ENCODE measurements around the gene ISCA2. TPM values are rescaled to one million over a fixed set of nuclear protein-coding genes. Genes with fewer than 3 reads are reported as not detected.

Gene ISCA2
- total and polyA plus RNA-seq, 2 experiments from 2014 or later: 44.0 to 171 TPM

DNA sequence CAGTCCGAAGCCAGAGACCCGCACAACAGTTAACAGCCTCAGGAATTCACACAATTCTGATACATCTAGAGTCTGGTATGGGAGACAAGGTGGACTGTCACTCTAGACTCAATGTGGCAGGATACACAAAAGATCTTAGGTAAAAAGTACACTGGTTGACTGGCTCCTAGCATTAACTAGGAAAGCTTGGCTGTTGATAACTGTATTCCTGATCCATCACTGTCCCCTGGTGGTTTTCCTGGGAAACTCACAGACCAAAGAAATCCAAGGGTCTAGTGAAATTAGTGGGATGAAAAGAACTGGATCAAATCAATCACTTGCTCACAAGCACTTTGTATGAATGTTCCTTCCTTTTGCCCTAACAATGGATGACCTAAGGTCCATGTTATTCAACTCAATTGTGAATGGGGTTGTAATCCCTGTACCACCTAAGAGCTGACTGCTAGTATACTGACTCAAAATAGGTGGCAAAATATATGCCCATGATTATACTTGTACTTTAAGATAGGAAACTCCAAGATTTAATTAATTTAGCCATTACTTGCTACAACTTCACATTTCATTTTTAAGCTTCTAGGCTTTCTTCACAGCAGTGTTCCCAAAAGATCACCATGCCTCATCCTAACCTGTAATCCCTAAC is 14.4 kb upstream of the ISCA2 start:
- ATAC-seq: peak; percentile 86
- no peak overlapping the region; the same call in 1 of the 2 replicates for H3K27ac ChIP-seq (ENCODE audit: low read depth)

DNA sequence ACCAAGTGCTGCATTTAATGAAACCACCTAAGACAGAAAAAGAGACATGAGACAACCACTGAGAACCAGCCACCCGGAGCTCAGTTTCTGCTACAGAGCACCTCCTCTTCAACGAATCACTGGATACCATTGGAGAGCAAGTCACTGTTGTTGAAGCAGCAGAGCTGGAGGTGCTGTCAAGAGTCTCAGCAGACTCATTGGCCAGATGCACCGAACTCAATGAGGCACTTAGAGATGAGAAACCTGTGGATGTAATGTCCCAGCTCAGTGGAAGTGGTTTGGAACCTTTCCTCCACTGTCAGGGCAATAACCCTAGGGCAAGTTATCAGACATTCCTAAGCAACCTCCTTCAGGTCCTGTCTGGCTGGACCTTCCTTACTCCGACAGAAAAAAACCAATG is 13.5 kb upstream of the ISCA2 start:
- no peaks in the 10 kb centered on the region for H3K79me2 ChIP-seq (replicated peaks; ENCODE audit: insufficient read depth)
- 0 out of 2 replicates have a peak, but pooled peaks cover 8% of the 10 kb centered on the region for H4K20me1 ChIP-seq (replicated peaks; ENCODE audit: insufficient read depth)
- no peak for ATAC-seq
- H3K36me3 ChIP-seq (ENCODE audit: insufficient read depth): peaks cover 30% of the 10 kb centered on the region
- Mint-ChIP-seq H3K4me1 (peaks cover 21% of the 10 kb centered on the region), H3K9me3 (no peaks in the 10 kb centered on the region), H3K4me3 (no peak overlapping the region), H3K27ac (no peak overlapping the region), H3K36me3 (ENCODE audit: low read depth) (peaks cover 30% of the 10 kb centered on the region), H3K27me3 (ENCODE audit: insufficient read depth, low read depth, poor library complexity) (peaks cover 3% of the 10 kb centered on the region)
- H3K4me2 ChIP-seq: no peak overlapping the region
- peaks cover 7% of the 10 kb centered on the region; the same call in 1 of the 2 replicates for H3F3A ChIP-seq (replicated peaks; ENCODE audit: low read depth)
- H2AFZ ChIP-seq: no peak overlapping the region
- no peaks in the 10 kb centered on the region for H3K4me1 ChIP-seq (ENCODE audit: insufficient read depth)
- H3K4me3 ChIP-seq: no peak overlapping the region
- H3K27ac ChIP-seq (ENCODE audit: low read depth): no peak overlapping the region
- H3K9me2 ChIP-seq (ENCODE audit: insufficient read depth): no peaks in the 10 kb centered on the region
- no peak for DNase-seq (ENCODE audit: low spot score)
- H3K27me3 ChIP-seq (ENCODE audit: insufficient read depth): no peaks in the 10 kb centered on the region
- no peak for TF ChIP-seq STAT1 (IDR thresholded peaks at IDR 0.05; ENCODE audit: unreplicated experiment)
- TF ChIP-seq, protein P1, sequence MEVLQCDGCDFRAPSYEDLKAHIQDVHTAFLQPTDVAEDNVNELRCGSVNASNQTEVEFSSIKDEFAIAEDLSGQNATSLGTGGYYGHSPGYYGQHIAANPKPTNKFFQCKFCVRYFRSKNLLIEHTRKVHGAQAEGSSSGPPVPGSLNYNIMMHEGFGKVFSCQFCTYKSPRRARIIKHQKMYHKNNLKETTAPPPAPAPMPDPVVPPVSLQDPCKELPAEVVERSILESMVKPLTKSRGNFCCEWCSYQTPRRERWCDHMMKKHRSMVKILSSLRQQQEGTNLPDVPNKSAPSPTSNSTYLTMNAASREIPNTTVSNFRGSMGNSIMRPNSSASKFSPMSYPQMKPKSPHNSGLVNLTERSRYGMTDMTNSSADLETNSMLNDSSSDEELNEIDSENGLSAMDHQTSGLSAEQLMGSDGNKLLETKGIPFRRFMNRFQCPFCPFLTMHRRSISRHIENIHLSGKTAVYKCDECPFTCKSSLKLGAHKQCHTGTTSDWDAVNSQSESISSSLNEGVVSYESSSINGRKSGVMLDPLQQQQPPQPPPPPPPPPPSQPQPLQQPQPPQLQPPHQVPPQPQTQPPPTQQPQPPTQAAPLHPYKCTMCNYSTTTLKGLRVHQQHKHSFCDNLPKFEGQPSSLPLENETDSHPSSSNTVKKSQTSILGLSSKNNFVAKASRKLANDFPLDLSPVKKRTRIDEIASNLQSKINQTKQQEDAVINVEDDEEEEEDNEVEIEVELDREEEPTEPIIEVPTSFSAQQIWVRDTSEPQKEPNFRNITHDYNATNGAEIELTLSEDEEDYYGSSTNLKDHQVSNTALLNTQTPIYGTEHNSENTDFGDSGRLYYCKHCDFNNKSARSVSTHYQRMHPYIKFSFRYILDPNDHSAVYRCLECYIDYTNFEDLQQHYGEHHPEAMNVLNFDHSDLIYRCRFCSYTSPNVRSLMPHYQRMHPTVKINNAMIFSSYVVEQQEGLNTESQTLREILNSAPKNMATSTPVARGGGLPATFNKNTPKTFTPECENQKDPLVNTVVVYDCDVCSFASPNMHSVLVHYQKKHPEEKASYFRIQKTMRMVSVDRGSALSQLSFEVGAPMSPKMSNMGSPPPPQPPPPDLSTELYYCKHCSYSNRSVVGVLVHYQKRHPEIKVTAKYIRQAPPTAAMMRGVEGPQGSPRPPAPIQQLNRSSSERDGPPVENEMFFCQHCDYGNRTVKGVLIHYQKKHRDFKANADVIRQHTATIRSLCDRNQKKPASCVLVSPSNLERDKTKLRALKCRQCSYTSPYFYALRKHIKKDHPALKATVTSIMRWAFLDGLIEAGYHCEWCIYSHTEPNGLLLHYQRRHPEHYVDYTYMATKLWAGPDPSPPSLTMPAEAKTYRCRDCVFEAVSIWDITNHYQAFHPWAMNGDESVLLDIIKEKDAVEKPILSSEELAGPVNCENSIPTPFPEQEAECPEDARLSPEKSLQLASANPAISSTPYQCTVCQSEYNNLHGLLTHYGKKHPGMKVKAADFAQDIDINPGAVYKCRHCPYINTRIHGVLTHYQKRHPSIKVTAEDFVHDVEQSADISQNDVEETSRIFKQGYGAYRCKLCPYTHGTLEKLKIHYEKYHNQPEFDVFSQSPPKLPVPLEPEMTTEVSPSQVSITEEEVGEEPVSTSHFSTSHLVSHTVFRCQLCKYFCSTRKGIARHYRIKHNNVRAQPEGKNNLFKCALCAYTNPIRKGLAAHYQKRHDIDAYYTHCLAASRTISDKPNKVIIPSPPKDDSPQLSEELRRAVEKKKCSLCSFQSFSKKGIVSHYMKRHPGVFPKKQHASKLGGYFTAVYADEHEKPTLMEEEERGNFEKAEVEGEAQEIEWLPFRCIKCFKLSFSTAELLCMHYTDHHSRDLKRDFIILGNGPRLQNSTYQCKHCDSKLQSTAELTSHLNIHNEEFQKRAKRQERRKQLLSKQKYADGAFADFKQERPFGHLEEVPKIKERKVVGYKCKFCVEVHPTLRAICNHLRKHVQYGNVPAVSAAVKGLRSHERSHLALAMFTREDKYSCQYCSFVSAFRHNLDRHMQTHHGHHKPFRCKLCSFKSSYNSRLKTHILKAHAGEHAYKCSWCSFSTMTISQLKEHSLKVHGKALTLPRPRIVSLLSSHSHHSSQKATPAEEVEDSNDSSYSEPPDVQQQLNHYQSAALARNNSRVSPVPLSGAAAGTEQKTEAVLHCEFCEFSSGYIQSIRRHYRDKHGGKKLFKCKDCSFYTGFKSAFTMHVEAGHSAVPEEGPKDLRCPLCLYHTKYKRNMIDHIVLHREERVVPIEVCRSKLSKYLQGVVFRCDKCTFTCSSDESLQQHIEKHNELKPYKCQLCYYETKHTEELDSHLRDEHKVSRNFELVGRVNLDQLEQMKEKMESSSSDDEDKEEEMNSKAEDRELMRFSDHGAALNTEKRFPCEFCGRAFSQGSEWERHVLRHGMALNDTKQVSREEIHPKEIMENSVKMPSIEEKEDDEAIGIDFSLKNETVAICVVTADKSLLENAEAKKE (CRISPR knock-in tag; IDR thresholded peaks at IDR 0.05): no peak
- TF ChIP-seq EZH2phosphoT487 (IDR thresholded peaks at IDR 0.05; ENCODE audit: unreplicated experiment): no peak
- no peak for TF ChIP-seq CREB1 (CRISPR knock-in tag; IDR thresholded peaks at IDR 0.05; ENCODE audit: low read depth)
- TF ChIP-seq POLR2AphosphoS5 (IDR thresholded peaks at IDR 0.05; ENCODE audit: low read depth): no peak
- TF ChIP-seq JUNB (IDR thresholded peaks at IDR 0.05; ENCODE audit: unreplicated experiment): no peak
- no peak for TF ChIP-seq EZH2 (IDR thresholded peaks at IDR 0.05; ENCODE audit: low read depth, unreplicated experiment)
- no peak for TF ChIP-seq ZNF114 (CRISPR knock-in tag; IDR thresholded peaks at IDR 0.05)

More for the DNA sequence above, 14.4 kb upstream of the ISCA2 start:
- DNase-seq (ENCODE audit: low spot score): peak; percentile 78
- no peak overlapping the region for H3K4me2 ChIP-seq
- H3K4me1 ChIP-seq (ENCODE audit: insufficient read depth): no peaks in the 10 kb centered on the region
- Mint-ChIP-seq H3K4me3 (no peak overlapping the region), H3K27me3 (ENCODE audit: insufficient read depth, low read depth, poor library complexity) (peaks cover 6% of the 10 kb centered on the region), H3K4me1 (peaks cover 21% of the 10 kb centered on the region), H3K27ac (no peak overlapping the region), H3K9me3 (no peaks in the 10 kb centered on the region), H3K36me3 (ENCODE audit: low read depth) (peaks cover 21% of the 10 kb centered on the region)
- H3K36me3 ChIP-seq (ENCODE audit: insufficient read depth): peaks cover 30% of the 10 kb centered on the region
- H3K9me2 ChIP-seq (ENCODE audit: insufficient read depth): no peaks in the 10 kb centered on the region
- 0 out of 2 replicates have a peak, but pooled peaks cover 8% of the 10 kb centered on the region for H4K20me1 ChIP-seq (replicated peaks; ENCODE audit: insufficient read depth)
- no peaks in the 10 kb centered on the region for H3K27me3 ChIP-seq (ENCODE audit: insufficient read depth)
- H3F3A ChIP-seq (replicated peaks; ENCODE audit: low read depth): peaks cover 7% of the 10 kb centered on the region; the same call in 1 of the 2 replicates
- no peak overlapping the region for H2AFZ ChIP-seq
- no peaks in the 10 kb centered on the region for H3K79me2 ChIP-seq (replicated peaks; ENCODE audit: insufficient read depth)
- H3K4me3 ChIP-seq: no peak overlapping the region
- TF ChIP-seq, protein P2, sequence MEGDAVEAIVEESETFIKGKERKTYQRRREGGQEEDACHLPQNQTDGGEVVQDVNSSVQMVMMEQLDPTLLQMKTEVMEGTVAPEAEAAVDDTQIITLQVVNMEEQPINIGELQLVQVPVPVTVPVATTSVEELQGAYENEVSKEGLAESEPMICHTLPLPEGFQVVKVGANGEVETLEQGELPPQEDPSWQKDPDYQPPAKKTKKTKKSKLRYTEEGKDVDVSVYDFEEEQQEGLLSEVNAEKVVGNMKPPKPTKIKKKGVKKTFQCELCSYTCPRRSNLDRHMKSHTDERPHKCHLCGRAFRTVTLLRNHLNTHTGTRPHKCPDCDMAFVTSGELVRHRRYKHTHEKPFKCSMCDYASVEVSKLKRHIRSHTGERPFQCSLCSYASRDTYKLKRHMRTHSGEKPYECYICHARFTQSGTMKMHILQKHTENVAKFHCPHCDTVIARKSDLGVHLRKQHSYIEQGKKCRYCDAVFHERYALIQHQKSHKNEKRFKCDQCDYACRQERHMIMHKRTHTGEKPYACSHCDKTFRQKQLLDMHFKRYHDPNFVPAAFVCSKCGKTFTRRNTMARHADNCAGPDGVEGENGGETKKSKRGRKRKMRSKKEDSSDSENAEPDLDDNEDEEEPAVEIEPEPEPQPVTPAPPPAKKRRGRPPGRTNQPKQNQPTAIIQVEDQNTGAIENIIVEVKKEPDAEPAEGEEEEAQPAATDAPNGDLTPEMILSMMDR (conservative IDR thresholded peaks at IDR 0.05; ENCODE audit: low read depth in 2 of 2): peak; percentile 96 to 97
- TF ChIP-seq CREB1 (CRISPR knock-in tag; IDR thresholded peaks at IDR 0.05; ENCODE audit: low read depth): no peak
